ENCODE data around the gene RBMS2.

GRCh38 chr12:56477521-56478225 lies 43.9 kb upstream of the RBMS2 start:
- no peak for TF ChIP-seq CTCF (IDR thresholded peaks at IDR 0.05)
- no peak for TF ChIP-seq POLR2A (IDR thresholded peaks at IDR 0.05; ENCODE audit: low read depth)
